ENCODE data around the gene GRPEL1.

Gene GRPEL1

DNA sequence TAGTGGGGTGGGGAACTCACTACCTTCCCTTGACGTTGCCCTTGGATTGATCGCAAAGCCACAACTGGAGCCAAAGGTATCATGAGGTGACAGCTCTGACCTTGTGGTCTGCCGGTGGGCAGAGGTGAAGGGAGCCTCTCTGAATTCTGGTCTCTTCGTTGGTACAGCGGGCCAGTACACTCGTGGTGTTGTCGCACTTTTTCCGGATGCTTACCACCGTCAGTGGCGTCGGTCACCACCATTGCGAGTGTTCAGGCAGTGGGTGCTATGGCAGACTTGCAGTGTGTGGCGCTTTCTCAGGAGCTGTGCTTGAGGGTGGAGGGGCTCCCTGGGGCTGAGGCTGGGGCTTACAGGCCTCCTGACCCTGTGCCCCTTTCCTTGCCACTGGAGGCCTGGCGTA lies 5.2 kb upstream of the GRPEL1 start:
- no peak for DNase-seq (ENCODE audit: low spot score)
- in situ Hi-C loops (cut with MboI; ENCODE audit: low sequenced_read_pairs, unreplicated experiment) = loop anchor here (10.0 kb wide), 1 partner anchor 178 kb away; no protein-coding TSS in a partner anchor
- TF ChIP-seq, protein P1, sequence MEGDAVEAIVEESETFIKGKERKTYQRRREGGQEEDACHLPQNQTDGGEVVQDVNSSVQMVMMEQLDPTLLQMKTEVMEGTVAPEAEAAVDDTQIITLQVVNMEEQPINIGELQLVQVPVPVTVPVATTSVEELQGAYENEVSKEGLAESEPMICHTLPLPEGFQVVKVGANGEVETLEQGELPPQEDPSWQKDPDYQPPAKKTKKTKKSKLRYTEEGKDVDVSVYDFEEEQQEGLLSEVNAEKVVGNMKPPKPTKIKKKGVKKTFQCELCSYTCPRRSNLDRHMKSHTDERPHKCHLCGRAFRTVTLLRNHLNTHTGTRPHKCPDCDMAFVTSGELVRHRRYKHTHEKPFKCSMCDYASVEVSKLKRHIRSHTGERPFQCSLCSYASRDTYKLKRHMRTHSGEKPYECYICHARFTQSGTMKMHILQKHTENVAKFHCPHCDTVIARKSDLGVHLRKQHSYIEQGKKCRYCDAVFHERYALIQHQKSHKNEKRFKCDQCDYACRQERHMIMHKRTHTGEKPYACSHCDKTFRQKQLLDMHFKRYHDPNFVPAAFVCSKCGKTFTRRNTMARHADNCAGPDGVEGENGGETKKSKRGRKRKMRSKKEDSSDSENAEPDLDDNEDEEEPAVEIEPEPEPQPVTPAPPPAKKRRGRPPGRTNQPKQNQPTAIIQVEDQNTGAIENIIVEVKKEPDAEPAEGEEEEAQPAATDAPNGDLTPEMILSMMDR (IDR thresholded peaks at IDR 0.05; ENCODE audit: borderline replicate concordance, control extremely low read depth, extremely low read depth, insufficient read depth, missing control alignments) = no peak

DNA sequence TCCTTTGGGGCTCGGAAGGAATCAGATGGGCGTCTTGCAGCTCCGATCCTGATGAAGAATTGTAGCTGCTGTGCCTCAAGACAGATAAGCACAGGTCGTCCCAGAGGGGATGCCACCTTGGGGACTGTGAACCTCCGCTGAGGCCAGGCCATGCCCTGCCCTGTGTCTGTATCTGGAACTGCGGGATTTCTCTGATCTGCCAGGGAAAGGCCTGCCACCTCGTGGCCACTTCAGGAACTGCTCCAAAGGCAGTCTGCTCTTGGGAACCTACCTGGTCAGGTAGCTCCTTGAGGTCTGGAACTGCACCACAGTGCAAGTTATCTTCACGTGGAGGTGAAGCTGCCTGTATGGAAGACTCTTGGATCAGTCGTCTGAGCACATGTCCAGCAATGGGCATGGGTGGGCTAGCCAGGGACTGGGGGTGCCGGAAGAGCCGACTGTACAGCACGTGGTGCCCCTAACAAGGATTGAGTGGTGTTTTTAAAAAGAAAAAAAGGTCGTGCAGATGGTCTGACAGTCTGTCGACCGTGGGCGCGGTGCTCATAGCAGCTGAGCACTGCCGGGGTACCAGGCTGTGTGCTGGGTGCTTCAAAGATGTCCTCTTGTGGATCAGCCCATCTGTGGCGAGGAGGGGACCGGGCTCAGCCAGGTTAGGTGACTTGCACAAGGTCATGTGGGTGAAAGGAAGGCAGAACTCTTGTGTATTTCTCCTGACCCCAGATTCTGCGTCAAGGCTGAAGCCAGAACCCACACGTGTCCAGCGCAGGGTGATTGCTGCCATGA lies 3.1 kb upstream of the GRPEL1 start:
- peak; percentile 80 for DNase-seq (ENCODE audit: low spot score)
- TF ChIP-seq, protein P1 (IDR thresholded peaks at IDR 0.05; ENCODE audit: borderline replicate concordance, control extremely low read depth, extremely low read depth, insufficient read depth, missing control alignments) = peak; percentile 95
- in situ Hi-C loops (cut with MboI; ENCODE audit: low sequenced_read_pairs, unreplicated experiment) = loop anchor here (10.0 kb wide), 1 partner anchor 176 kb away; no protein-coding TSS in a partner anchor

DNA sequence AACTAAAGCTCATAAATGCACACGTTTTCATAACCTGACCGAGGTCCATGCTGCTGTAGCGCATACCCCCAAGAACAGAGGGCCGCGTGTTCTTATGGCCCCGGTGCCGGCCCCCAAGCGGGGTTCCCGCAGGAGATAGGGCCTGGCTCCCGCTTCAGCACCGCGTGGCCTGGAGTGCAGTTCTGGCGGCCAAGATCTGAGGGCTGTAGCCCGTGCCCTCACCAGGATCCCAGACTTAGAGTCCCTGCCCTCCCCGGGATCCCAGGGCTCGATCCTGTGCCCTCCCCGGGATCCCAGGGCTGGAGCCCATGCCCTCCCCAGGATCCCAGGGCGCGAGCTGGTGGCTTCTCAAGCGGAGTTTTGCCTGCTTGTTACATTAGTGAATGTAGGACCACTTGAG lies 1.0 kb upstream of the GRPEL1 start:
- no peak for DNase-seq (ENCODE audit: low spot score)
- TF ChIP-seq, protein P1 (IDR thresholded peaks at IDR 0.05; ENCODE audit: borderline replicate concordance, control extremely low read depth, extremely low read depth, insufficient read depth, missing control alignments) = no peak
- in situ Hi-C loops (cut with MboI; ENCODE audit: low sequenced_read_pairs, unreplicated experiment) = loop anchor here (10.0 kb wide), 1 partner anchor 354 kb away; the partner anchor contains the start of gene BLOC1S4

DNA sequence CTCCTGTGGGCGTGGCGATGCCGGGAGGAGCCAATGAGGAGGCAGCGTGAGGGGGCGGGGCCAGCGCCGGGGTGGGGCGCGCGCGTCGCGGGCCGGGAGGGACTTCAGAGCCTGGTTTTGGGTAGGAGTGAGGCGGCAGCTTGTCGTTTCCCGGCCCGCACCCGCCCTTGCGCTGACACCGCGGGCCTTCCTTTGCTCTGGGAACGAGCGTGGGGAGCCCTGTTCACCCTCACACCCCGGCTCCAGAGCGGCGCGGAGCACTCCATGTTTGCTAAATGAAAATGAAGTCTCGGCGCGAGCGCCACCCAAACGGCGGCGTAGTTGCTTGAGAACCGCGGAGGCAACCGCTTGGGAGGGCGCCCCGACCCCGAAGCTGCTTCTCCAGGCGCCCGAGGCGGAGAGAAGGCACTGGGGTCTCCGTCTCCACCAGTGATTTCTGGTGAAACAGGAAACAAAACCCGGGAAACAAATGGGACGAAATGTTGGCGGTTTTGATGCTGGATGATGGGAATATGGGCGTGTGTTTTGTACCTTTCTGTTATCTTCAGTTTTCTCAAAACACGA lies 497 bp upstream of the GRPEL1 start:
- in situ Hi-C loops (cut with MboI; ENCODE audit: low sequenced_read_pairs, unreplicated experiment) = loop anchor here (10.0 kb wide), 1 partner anchor 354 kb away; the partner anchor contains the start of gene BLOC1S4
- TF ChIP-seq, protein P1 (IDR thresholded peaks at IDR 0.05; ENCODE audit: borderline replicate concordance, control extremely low read depth, extremely low read depth, insufficient read depth, missing control alignments) = no peak
- DNase-seq (ENCODE audit: low spot score) = no peak

DNA sequence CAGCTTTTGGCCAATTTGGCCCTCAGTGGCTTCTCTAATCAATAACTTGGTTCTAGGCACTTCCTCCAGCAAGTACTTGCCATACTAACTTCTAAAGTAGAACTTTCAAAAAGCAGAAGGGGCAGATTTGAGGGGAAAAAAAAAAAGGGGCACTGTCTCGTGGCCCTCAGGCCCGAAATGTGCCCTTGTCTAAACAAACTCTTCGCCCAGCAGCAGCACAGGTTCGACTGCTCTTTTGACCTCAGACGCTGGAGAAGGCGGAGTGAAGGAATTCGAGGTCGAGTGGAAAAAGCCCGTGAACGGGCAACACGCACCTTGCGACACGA lies 775 bp downstream of the GRPEL1 start:
- no peak for DNase-seq (ENCODE audit: low spot score)
- in situ Hi-C loops (cut with MboI; ENCODE audit: low sequenced_read_pairs, unreplicated experiment) = loop anchor here (10.0 kb wide), 1 partner anchor 352 kb away; the partner anchor contains the start of gene BLOC1S4
- TF ChIP-seq, protein P1 (IDR thresholded peaks at IDR 0.05; ENCODE audit: borderline replicate concordance, control extremely low read depth, extremely low read depth, insufficient read depth, missing control alignments) = no peak

DNA sequence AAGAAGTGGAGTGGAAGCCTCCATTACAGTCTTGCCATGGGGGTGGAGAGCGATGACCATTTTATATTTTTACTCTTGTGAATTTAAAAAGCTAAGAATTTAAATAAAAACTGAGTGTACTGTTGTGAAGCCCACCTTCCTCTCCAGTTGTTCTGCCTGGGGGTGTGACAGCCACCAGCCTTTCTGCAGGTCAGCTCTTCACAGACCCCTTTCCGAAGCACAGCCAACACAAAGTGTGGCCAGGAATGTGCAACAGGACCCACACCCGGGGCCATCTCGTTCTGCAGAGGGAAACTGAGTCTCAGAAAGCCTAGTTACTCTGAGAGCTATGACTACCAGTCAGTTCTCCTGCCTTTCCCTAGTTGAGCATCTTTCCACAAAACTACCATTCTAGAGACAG lies 1.4 kb downstream of the GRPEL1 start:
- DNase-seq (ENCODE audit: low spot score) = no peak
- TF ChIP-seq, protein P1 (IDR thresholded peaks at IDR 0.05; ENCODE audit: borderline replicate concordance, control extremely low read depth, extremely low read depth, insufficient read depth, missing control alignments) = no peak
- in situ Hi-C loops (cut with MboI; ENCODE audit: low sequenced_read_pairs, unreplicated experiment) = loop anchor here (10.0 kb wide), 1 partner anchor 352 kb away; the partner anchor contains the start of gene BLOC1S4

Data from GM13976 (cell line).